GM18868 (cell line): Measurements from ENCODE around the gene ID3.

Experiments
- ATAC-seq: cut with Tn5 transposase; IDR thresholded peaks from one replicate; pipeline ENCODE4 v1.9.1; 2021; ENCODE audit warnings: mild to moderate bottlenecking, moderate library complexity; ENCODE audit not compliant: unreplicated experiment

Gene ID3

GRCh38 chr1:23567629-23567995 is 8.3 kb upstream of the ID3 start:
- ATAC-seq, result no peak

GRCh38 chr1:23566304-23566703 is 7.0 kb upstream of the ID3 start:
- ATAC-seq, result no peak

- ATAC-seq, result no peak
These were observed 6.5 kb upstream of the ID3 start for GRCh38 chr1:23565776-23566175.

- no peak for ATAC-seq
These were observed 5.3 kb upstream of the ID3 start for GRCh38 chr1:23564529-23565122.

- no peak for ATAC-seq
These were observed 4.6 kb upstream of the ID3 start for GRCh38 chr1:23563755-23564374.

GRCh38 chr1:23563003-23563402 is 3.7 kb upstream of the ID3 start:
- no peak for ATAC-seq

- no peak for ATAC-seq
These were observed 3.0 kb upstream of the ID3 start for GRCh38 chr1:23562137-23562876.

- no peak for ATAC-seq
These were observed 2.5 kb upstream of the ID3 start for GRCh38 chr1:23561813-23562100.

- no peak for ATAC-seq
These were observed 1.9 kb upstream of the ID3 start for GRCh38 chr1:23561076-23561812.

GRCh38 chr1:23559985-23560741 is 862 bp upstream of the ID3 start:
- ATAC-seq, result no peak

- no peak for ATAC-seq
These were observed 497 bp downstream of the ID3 start for GRCh38 chr1:23558872-23559135.

- ATAC-seq, result no peak
These were observed 995 bp downstream of the ID3 start for GRCh38 chr1:23558140-23558871.

- no peak for ATAC-seq
These were observed 1.7 kb downstream of the ID3 start for GRCh38 chr1:23557471-23558124.

- ATAC-seq, result no peak
These were observed 2.4 kb downstream of the ID3 start for GRCh38 chr1:23556635-23557470.

- no peak for ATAC-seq
These were observed 3.2 kb downstream of the ID3 start for GRCh38 chr1:23555986-23556634.

- ATAC-seq, result no peak
These were observed 3.9 kb downstream of the ID3 start for GRCh38 chr1:23555270-23555985.

- ATAC-seq, result peak; percentile 62
These were observed 4.6 kb downstream of the ID3 start for GRCh38 chr1:23554481-23555269.

- ATAC-seq, result no peak
These were observed 5.2 kb downstream of the ID3 start for GRCh38 chr1:23554127-23554480.
